Frontal cortex (tissue), 4 donors: ENCODE data around the gene NEDD4L. TPM values are rescaled to one million over a fixed set of nuclear protein-coding genes. Genes with fewer than 3 reads are reported as not detected.

Experiments
- DNase-seq, 2 donors: peaks; one replicate each; pipeline ENCODE4 v3.0.0; 2012; ENCODE audit warnings: low spot score in 2 of 2
- FAIRE-seq: peaks from 2 replicates; lab custom pipeline; 2012; peaks lifted over from hg19 to GRCh38; lab: Jason Lieb, UNC
- total RNA-seq: library from RNA; depleted of rRNA; stranded (reverse); fragments of >200 nt; gene quantifications from one replicate; pipeline ENCODE4 v1.2.3, GENCODE V29; 2014
- donor health status: control.
- donor health status: control.
- donor health status: control.

The NEDD4L gene
- total RNA-seq, 1 donor from 2014 or later = 108 TPM

GRCh38 chr18:58191626-58192025, 147.6 kb downstream of the NEDD4L start:
- FAIRE-seq (no peak), DNase-seq (no peak)

GRCh38 chr18:58192519-58192918, 148.5 kb downstream of the NEDD4L start:
- no peak for DNase-seq
- no peak for FAIRE-seq

GRCh38 chr18:58194028-58194427, 150.0 kb downstream of the NEDD4L start:
- DNase-seq = no peak

GRCh38 chr18:58195278-58195765, 151.3 kb downstream of the NEDD4L start:
- no peak for DNase-seq
- no peak for FAIRE-seq

More at GRCh38 chr18:58194028-58194427, 150.0 kb downstream of the NEDD4L start:
- FAIRE-seq = no peak

- DNase-seq (no peak), FAIRE-seq (no peak)
Measured at GRCh38 chr18:58196164-58196563, 152.1 kb downstream of the NEDD4L start.

- FAIRE-seq = no peak
Measured at GRCh38 chr18:58196881-58197872, 153.2 kb downstream of the NEDD4L start.

GRCh38 chr18:58201268-58201667, 157.2 kb downstream of the NEDD4L start:
- DNase-seq (no peak), FAIRE-seq (no peak)

More at GRCh38 chr18:58196881-58197872, 153.2 kb downstream of the NEDD4L start:
- no peak for DNase-seq

- FAIRE-seq (no peak), DNase-seq (no peak)
Measured at GRCh38 chr18:58201733-58202730, 158.0 kb downstream of the NEDD4L start.

GRCh38 chr18:58204776-58205442, 160.9 kb downstream of the NEDD4L start:
- FAIRE-seq = no peak
- DNase-seq = no peak

GRCh38 chr18:58205443-58206160, 161.6 kb downstream of the NEDD4L start:
- no peak for FAIRE-seq

GRCh38 chr18:58207520-58208152, 163.6 kb downstream of the NEDD4L start:
- DNase-seq (no peak), FAIRE-seq (no peak)

More at GRCh38 chr18:58205443-58206160, 161.6 kb downstream of the NEDD4L start:
- no peak for DNase-seq

GRCh38 chr18:58208207-58208932, 164.3 kb downstream of the NEDD4L start:
- FAIRE-seq (no peak), DNase-seq (no peak)

- FAIRE-seq (no peak), DNase-seq (no peak)
Measured at GRCh38 chr18:58209326-58209725, 165.3 kb downstream of the NEDD4L start.

GRCh38 chr18:58211510-58211909, 167.5 kb downstream of the NEDD4L start:
- DNase-seq (no peak), FAIRE-seq (no peak)

- FAIRE-seq (no peak), DNase-seq (no peak)
Measured at GRCh38 chr18:58212274-58212673, 168.2 kb downstream of the NEDD4L start.

GRCh38 chr18:58213440-58213839, 169.4 kb downstream of the NEDD4L start:
- DNase-seq (no peak), FAIRE-seq (no peak)

GRCh38 chr18:58215011-58215410, 171.0 kb downstream of the NEDD4L start:
- DNase-seq (no peak), FAIRE-seq (no peak)

- DNase-seq (no peak), FAIRE-seq (no peak)
Measured at GRCh38 chr18:58216071-58216481, 172.1 kb downstream of the NEDD4L start.
